ENCODE results near the gene GRM8. TPM values are rescaled to one million over a fixed set of nuclear protein-coding genes. Genes with fewer than 3 reads are reported as not detected.

GRM8 gene
- total and polyA plus RNA-seq, 9 of the 15 experiments (the other 6 are each of a cell fraction or from before 2014, with no cell fraction given) = 0.13 TPM; not detected in 7

DNA sequence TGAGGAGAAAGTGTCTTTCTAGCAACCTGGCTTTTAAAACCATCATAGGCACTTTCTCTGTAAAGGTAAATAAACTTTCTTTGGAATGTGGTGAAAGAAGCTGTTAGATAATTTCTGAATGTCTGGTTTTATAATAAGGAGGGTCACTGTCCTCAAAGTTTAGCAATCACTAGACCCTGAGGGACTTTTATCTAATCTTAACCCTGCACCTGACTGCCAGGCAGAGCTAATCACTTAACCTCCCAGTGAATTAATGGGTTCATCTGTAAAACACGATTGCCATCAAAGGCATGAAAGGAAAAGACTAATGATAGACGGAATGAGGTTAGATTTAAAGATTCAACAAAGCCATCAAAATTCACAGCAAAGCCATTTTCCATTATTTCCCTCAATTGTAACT, 553.8 kb downstream of the GRM8 start (continued):
- TF ChIP-seq, protein P1, sequence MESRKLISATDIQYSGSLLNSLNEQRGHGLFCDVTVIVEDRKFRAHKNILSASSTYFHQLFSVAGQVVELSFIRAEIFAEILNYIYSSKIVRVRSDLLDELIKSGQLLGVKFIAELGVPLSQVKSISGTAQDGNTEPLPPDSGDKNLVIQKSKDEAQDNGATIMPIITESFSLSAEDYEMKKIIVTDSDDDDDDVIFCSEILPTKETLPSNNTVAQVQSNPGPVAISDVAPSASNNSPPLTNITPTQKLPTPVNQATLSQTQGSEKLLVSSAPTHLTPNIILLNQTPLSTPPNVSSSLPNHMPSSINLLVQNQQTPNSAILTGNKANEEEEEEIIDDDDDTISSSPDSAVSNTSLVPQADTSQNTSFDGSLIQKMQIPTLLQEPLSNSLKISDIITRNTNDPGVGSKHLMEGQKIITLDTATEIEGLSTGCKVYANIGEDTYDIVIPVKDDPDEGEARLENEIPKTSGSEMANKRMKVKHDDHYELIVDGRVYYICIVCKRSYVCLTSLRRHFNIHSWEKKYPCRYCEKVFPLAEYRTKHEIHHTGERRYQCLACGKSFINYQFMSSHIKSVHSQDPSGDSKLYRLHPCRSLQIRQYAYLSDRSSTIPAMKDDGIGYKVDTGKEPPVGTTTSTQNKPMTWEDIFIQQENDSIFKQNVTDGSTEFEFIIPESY (CRISPR knock-in tag; IDR thresholded peaks at IDR 0.05) = no peak
- TF ChIP-seq KDM1A (IDR thresholded peaks at IDR 0.05) = peak; percentile 91 to 92
- no peak for TF ChIP-seq ARHGAP35 (IDR thresholded peaks at IDR 0.05; ENCODE audit: partially characterized antibody)
- TF ChIP-seq NBN (IDR thresholded peaks at IDR 0.05; ENCODE audit: low read depth) = no peak
- TF ChIP-seq TCF7 (IDR thresholded peaks at IDR 0.05; ENCODE audit: borderline replicate concordance) = peak; percentile 89; the same call in 1 of the 2 replicates
- no peak for TF ChIP-seq XRCC5 (IDR thresholded peaks at IDR 0.05; ENCODE audit: low read depth, low read length)
- no peak for TF ChIP-seq DMBX1 (CRISPR knock-in tag; IDR thresholded peaks at IDR 0.05; ENCODE audit: borderline replicate concordance)
- no peak for TF ChIP-seq XRCC4 (IDR thresholded peaks at IDR 0.05; ENCODE audit: extremely low read depth, insufficient read depth, insufficient read length)
- TF ChIP-seq ZNF583 (CRISPR knock-in tag; IDR thresholded peaks at IDR 0.05) = no peak
- TF ChIP-seq GTF2F1 (IDR thresholded peaks at IDR 0.05; ENCODE audit: low read depth, low read length) = no peak
- TF ChIP-seq KAT2B (IDR thresholded peaks at IDR 0.05; ENCODE audit: low read depth, low read length) = no peak
- TF ChIP-seq TAF15 (IDR thresholded peaks at IDR 0.05; ENCODE audit: low read depth, low read length) = no peak
- TF ChIP-seq CREBBP (IDR thresholded peaks at IDR 0.05; ENCODE audit: low read depth, low read length) = no peak
- TF ChIP-seq, protein P2, sequence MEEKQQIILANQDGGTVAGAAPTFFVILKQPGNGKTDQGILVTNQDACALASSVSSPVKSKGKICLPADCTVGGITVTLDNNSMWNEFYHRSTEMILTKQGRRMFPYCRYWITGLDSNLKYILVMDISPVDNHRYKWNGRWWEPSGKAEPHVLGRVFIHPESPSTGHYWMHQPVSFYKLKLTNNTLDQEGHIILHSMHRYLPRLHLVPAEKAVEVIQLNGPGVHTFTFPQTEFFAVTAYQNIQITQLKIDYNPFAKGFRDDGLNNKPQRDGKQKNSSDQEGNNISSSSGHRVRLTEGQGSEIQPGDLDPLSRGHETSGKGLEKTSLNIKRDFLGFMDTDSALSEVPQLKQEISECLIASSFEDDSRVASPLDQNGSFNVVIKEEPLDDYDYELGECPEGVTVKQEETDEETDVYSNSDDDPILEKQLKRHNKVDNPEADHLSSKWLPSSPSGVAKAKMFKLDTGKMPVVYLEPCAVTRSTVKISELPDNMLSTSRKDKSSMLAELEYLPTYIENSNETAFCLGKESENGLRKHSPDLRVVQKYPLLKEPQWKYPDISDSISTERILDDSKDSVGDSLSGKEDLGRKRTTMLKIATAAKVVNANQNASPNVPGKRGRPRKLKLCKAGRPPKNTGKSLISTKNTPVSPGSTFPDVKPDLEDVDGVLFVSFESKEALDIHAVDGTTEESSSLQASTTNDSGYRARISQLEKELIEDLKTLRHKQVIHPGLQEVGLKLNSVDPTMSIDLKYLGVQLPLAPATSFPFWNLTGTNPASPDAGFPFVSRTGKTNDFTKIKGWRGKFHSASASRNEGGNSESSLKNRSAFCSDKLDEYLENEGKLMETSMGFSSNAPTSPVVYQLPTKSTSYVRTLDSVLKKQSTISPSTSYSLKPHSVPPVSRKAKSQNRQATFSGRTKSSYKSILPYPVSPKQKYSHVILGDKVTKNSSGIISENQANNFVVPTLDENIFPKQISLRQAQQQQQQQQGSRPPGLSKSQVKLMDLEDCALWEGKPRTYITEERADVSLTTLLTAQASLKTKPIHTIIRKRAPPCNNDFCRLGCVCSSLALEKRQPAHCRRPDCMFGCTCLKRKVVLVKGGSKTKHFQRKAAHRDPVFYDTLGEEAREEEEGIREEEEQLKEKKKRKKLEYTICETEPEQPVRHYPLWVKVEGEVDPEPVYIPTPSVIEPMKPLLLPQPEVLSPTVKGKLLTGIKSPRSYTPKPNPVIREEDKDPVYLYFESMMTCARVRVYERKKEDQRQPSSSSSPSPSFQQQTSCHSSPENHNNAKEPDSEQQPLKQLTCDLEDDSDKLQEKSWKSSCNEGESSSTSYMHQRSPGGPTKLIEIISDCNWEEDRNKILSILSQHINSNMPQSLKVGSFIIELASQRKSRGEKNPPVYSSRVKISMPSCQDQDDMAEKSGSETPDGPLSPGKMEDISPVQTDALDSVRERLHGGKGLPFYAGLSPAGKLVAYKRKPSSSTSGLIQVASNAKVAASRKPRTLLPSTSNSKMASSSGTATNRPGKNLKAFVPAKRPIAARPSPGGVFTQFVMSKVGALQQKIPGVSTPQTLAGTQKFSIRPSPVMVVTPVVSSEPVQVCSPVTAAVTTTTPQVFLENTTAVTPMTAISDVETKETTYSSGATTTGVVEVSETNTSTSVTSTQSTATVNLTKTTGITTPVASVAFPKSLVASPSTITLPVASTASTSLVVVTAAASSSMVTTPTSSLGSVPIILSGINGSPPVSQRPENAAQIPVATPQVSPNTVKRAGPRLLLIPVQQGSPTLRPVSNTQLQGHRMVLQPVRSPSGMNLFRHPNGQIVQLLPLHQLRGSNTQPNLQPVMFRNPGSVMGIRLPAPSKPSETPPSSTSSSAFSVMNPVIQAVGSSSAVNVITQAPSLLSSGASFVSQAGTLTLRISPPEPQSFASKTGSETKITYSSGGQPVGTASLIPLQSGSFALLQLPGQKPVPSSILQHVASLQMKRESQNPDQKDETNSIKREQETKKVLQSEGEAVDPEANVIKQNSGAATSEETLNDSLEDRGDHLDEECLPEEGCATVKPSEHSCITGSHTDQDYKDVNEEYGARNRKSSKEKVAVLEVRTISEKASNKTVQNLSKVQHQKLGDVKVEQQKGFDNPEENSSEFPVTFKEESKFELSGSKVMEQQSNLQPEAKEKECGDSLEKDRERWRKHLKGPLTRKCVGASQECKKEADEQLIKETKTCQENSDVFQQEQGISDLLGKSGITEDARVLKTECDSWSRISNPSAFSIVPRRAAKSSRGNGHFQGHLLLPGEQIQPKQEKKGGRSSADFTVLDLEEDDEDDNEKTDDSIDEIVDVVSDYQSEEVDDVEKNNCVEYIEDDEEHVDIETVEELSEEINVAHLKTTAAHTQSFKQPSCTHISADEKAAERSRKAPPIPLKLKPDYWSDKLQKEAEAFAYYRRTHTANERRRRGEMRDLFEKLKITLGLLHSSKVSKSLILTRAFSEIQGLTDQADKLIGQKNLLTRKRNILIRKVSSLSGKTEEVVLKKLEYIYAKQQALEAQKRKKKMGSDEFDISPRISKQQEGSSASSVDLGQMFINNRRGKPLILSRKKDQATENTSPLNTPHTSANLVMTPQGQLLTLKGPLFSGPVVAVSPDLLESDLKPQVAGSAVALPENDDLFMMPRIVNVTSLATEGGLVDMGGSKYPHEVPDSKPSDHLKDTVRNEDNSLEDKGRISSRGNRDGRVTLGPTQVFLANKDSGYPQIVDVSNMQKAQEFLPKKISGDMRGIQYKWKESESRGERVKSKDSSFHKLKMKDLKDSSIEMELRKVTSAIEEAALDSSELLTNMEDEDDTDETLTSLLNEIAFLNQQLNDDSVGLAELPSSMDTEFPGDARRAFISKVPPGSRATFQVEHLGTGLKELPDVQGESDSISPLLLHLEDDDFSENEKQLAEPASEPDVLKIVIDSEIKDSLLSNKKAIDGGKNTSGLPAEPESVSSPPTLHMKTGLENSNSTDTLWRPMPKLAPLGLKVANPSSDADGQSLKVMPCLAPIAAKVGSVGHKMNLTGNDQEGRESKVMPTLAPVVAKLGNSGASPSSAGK (IDR thresholded peaks at IDR 0.05) = no peak
- TF ChIP-seq PRPF4 (IDR thresholded peaks at IDR 0.05; ENCODE audit: insufficient read depth, low read depth, low read length, poor library complexity, severe bottlenecking) = no peak
- TF ChIP-seq POLR2H (tag; IDR thresholded peaks at IDR 0.05; ENCODE audit: low read depth) = no peak
- no peak for TF ChIP-seq PYGO2 (tag; IDR thresholded peaks at IDR 0.05)

All from K562 (cell line).